ENCODE measurements around the gene ASTN1.

ASTN1 gene

GRCh38 chr1:177138347-177138746 lies 26.2 kb downstream of the ASTN1 start:
- intact Hi-C loops (cut with micrococcal nuclease) = no loop called here
- Mint-ChIP-seq H3K9me3 (peaks cover 12% of the 10 kb centered on the region), H3K27ac (no peak overlapping the region), H3K36me3 (ENCODE audit: low read depth) (no peaks in the 10 kb centered on the region), H3K4me1 (ENCODE audit: low read depth) (no peaks in the 10 kb centered on the region), H3K4me3 (no peak overlapping the region), H3K27me3 (no peaks in the 10 kb centered on the region)

- Mint-ChIP-seq H3K27ac (no peak overlapping the region), H3K27me3 (no peaks in the 10 kb centered on the region), H3K4me3 (no peak overlapping the region), H3K36me3 (ENCODE audit: low read depth) (no peaks in the 10 kb centered on the region), H3K4me1 (ENCODE audit: low read depth) (no peaks in the 10 kb centered on the region), H3K9me3 (peaks cover 12% of the 10 kb centered on the region)
- intact Hi-C loops (cut with micrococcal nuclease) = no loop called here
These were observed 26.7 kb downstream of the ASTN1 start for GRCh38 chr1:177137814-177138213.

- Mint-ChIP-seq H3K4me3 (no peak overlapping the region), H3K9me3 (peaks cover 12% of the 10 kb centered on the region), H3K27ac (no peak overlapping the region), H3K27me3 (no peaks in the 10 kb centered on the region), H3K36me3 (ENCODE audit: low read depth) (no peaks in the 10 kb centered on the region), H3K4me1 (ENCODE audit: low read depth) (no peaks in the 10 kb centered on the region)
- intact Hi-C loops (cut with micrococcal nuclease) = no loop called here
These were observed 29.3 kb downstream of the ASTN1 start for GRCh38 chr1:177135250-177135649.

- Mint-ChIP-seq H3K4me3 (no peak overlapping the region), H3K27me3 (no peaks in the 10 kb centered on the region), H3K27ac (no peak overlapping the region), H3K36me3 (ENCODE audit: low read depth) (no peaks in the 10 kb centered on the region), H3K4me1 (ENCODE audit: low read depth) (no peaks in the 10 kb centered on the region), H3K9me3 (peaks cover 10% of the 10 kb centered on the region)
- intact Hi-C loops (cut with micrococcal nuclease) = no loop called here
These were observed 30.5 kb downstream of the ASTN1 start for GRCh38 chr1:177133977-177134538.

- intact Hi-C loops (cut with micrococcal nuclease) = no loop called here
- Mint-ChIP-seq H3K4me1 (ENCODE audit: low read depth) (no peaks in the 10 kb centered on the region), H3K27me3 (no peaks in the 10 kb centered on the region), H3K9me3 (no peaks in the 10 kb centered on the region), H3K27ac (no peak overlapping the region), H3K4me3 (no peak overlapping the region), H3K36me3 (ENCODE audit: low read depth) (no peaks in the 10 kb centered on the region)
These were observed 32.4 kb downstream of the ASTN1 start for GRCh38 chr1:177132141-177132540.

- Mint-ChIP-seq H3K36me3 (ENCODE audit: low read depth) (no peaks in the 10 kb centered on the region), H3K27ac (no peak overlapping the region), H3K4me1 (ENCODE audit: low read depth) (no peaks in the 10 kb centered on the region), H3K27me3 (no peaks in the 10 kb centered on the region), H3K9me3 (no peaks in the 10 kb centered on the region), H3K4me3 (no peak overlapping the region)
- intact Hi-C loops (cut with micrococcal nuclease) = no loop called here
These were observed 32.8 kb downstream of the ASTN1 start for GRCh38 chr1:177131723-177132122.

- Mint-ChIP-seq H3K27me3 (no peaks in the 10 kb centered on the region), H3K4me1 (ENCODE audit: low read depth) (no peaks in the 10 kb centered on the region), H3K27ac (no peak overlapping the region), H3K4me3 (no peak overlapping the region), H3K9me3 (no peaks in the 10 kb centered on the region), H3K36me3 (ENCODE audit: low read depth) (no peaks in the 10 kb centered on the region)
- intact Hi-C loops (cut with micrococcal nuclease) = no loop called here
These were observed 34.0 kb downstream of the ASTN1 start for GRCh38 chr1:177130451-177130945.

- Mint-ChIP-seq H3K4me1 (ENCODE audit: low read depth) (no peaks in the 10 kb centered on the region), H3K4me3 (no peak overlapping the region), H3K27me3 (no peaks in the 10 kb centered on the region), H3K36me3 (ENCODE audit: low read depth) (no peaks in the 10 kb centered on the region), H3K27ac (no peak overlapping the region), H3K9me3 (no peaks in the 10 kb centered on the region)
- intact Hi-C loops (cut with micrococcal nuclease) = no loop called here
These were observed 35.7 kb downstream of the ASTN1 start for GRCh38 chr1:177128665-177129281.

GRCh38 chr1:177126267-177126666 lies 38.2 kb downstream of the ASTN1 start:
- Mint-ChIP-seq H3K9me3 (peaks cover 8% of the 10 kb centered on the region), H3K27ac (no peak overlapping the region), H3K4me1 (ENCODE audit: low read depth) (no peaks in the 10 kb centered on the region), H3K36me3 (ENCODE audit: low read depth) (no peaks in the 10 kb centered on the region), H3K4me3 (no peak overlapping the region), H3K27me3 (no peaks in the 10 kb centered on the region)
- intact Hi-C loops (cut with micrococcal nuclease) = no loop called here

GRCh38 chr1:177124577-177125278 lies 39.8 kb downstream of the ASTN1 start:
- no peak overlapping the region for H3K4me3 Mint-ChIP-seq
- intact Hi-C loops (cut with micrococcal nuclease) = no loop called here
- no peaks in the 10 kb centered on the region for H3K27me3 Mint-ChIP-seq
- H3K27ac Mint-ChIP-seq = no peak overlapping the region
- peaks cover 8% of the 10 kb centered on the region for H3K9me3 Mint-ChIP-seq
- no peaks in the 10 kb centered on the region for H3K4me1 Mint-ChIP-seq (ENCODE audit: low read depth)
- no peaks in the 10 kb centered on the region for H3K36me3 Mint-ChIP-seq (ENCODE audit: low read depth)

GRCh38 chr1:177122461-177123251 lies 41.9 kb downstream of the ASTN1 start:
- intact Hi-C loops (cut with micrococcal nuclease) = no loop called here
- no peak overlapping the region for H3K4me3 Mint-ChIP-seq
- H3K27me3 Mint-ChIP-seq = no peaks in the 10 kb centered on the region
- H3K4me1 Mint-ChIP-seq (ENCODE audit: low read depth) = no peaks in the 10 kb centered on the region
- H3K36me3 Mint-ChIP-seq (ENCODE audit: low read depth) = no peaks in the 10 kb centered on the region
- peaks cover 8% of the 10 kb centered on the region for H3K9me3 Mint-ChIP-seq
- no peak overlapping the region for H3K27ac Mint-ChIP-seq

GRCh38 chr1:177119311-177119710 lies 45.2 kb downstream of the ASTN1 start:
- Mint-ChIP-seq H3K9me3 (peaks cover 8% of the 10 kb centered on the region), H3K27me3 (no peaks in the 10 kb centered on the region), H3K4me3 (no peak overlapping the region), H3K27ac (no peak overlapping the region), H3K36me3 (ENCODE audit: low read depth) (no peaks in the 10 kb centered on the region), H3K4me1 (ENCODE audit: low read depth) (no peaks in the 10 kb centered on the region)
- intact Hi-C loops (cut with micrococcal nuclease) = no loop called here

- H3K4me3 Mint-ChIP-seq = no peak overlapping the region
- peaks cover 8% of the 10 kb centered on the region for H3K9me3 Mint-ChIP-seq
- H3K4me1 Mint-ChIP-seq (ENCODE audit: low read depth) = no peaks in the 10 kb centered on the region
- intact Hi-C loops (cut with micrococcal nuclease) = no loop called here
- H3K27me3 Mint-ChIP-seq = no peaks in the 10 kb centered on the region
- no peaks in the 10 kb centered on the region for H3K36me3 Mint-ChIP-seq (ENCODE audit: low read depth)
- no peak overlapping the region for H3K27ac Mint-ChIP-seq
These were observed 45.6 kb downstream of the ASTN1 start for GRCh38 chr1:177118901-177119300.

- Mint-ChIP-seq H3K4me3 (no peak overlapping the region), H3K9me3 (peaks cover 5% of the 10 kb centered on the region), H3K36me3 (ENCODE audit: low read depth) (no peaks in the 10 kb centered on the region), H3K27me3 (no peaks in the 10 kb centered on the region), H3K4me1 (ENCODE audit: low read depth) (no peaks in the 10 kb centered on the region), H3K27ac (no peak overlapping the region)
- intact Hi-C loops (cut with micrococcal nuclease) = no loop called here
These were observed 47.6 kb downstream of the ASTN1 start for GRCh38 chr1:177116941-177117340.
